Fibroblast of the conjunctiva (primary cell): ENCODE data around the gene RNF214.
A peak's percentile ranks its signal among the peaks of the same experiment; 100 is the strongest.
"Not testable (repeated sequence)": the region's sequence is repeated elsewhere in the genome, so short reads cannot be mapped to it uniquely, and the experiment has no call there.

Experiments used
- DNase-seq: peaks from one replicate; pipeline ENCODE4 v3.0.0-alpha.2; 2010; ENCODE audit warnings: low read depth

RNF214 gene

GRCh38 chr11:117197516-117198456 lies 34.7 kb upstream of the RNF214 start:
- no peak for DNase-seq

- no peak for DNase-seq
Observed at GRCh38 chr11:117198613-117199012, 33.9 kb upstream of the RNF214 start.

DNA sequence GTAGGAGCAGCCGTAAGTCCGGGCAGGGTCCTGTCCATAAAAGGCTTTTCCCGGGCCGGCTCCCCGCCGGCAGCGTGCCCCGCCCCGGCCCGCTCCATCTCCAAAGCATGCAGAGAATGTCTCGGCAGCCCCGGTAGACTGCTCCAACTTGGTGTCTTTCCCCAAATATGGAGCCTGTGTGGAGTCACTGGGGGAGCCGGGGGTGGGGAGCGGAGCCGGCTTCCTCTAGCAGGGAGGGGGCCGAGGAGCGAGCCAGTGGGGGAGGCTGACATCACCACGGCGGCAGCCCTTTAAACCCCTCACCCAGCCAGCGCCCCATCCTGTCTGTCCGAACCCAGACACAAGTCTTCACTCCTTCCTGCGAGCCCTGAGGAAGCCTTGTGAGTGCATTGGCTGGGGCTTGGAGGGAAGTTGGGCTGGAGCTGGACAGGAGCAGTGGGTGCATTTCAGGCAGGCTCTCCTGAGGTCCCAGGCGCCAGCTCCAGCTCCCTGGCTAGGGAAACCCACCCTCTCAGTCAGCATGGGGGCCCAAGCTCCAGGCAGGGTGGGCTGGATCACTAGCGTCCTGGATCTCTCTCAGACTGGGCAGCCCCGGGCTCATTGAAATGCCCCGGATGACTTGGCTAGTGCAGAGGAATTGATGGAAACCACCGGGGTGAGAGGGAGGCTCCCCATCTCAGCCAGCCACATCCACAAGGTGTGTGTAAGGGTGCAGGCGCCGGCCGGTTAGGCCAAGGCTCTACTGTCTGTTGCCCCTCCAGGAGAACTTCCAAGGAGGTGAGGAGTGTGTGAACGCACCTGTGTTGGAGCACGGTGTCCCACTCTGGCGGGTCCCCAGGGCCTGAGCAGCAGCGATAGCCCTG lies 33.2 kb upstream of the RNF214 start, which contains the start of gene TAGLN:
TSS of gene TAGLN (plus strand) at position 318 of the 863 bp plus-strand sequence. CDS start 3,644 bp downstream, outside the sequence.
- peak; percentile 77 for DNase-seq

- DNase-seq, result no peak
Observed at GRCh38 chr11:117199916-117200812, 32.3 kb upstream of the RNF214 start.

DNA sequence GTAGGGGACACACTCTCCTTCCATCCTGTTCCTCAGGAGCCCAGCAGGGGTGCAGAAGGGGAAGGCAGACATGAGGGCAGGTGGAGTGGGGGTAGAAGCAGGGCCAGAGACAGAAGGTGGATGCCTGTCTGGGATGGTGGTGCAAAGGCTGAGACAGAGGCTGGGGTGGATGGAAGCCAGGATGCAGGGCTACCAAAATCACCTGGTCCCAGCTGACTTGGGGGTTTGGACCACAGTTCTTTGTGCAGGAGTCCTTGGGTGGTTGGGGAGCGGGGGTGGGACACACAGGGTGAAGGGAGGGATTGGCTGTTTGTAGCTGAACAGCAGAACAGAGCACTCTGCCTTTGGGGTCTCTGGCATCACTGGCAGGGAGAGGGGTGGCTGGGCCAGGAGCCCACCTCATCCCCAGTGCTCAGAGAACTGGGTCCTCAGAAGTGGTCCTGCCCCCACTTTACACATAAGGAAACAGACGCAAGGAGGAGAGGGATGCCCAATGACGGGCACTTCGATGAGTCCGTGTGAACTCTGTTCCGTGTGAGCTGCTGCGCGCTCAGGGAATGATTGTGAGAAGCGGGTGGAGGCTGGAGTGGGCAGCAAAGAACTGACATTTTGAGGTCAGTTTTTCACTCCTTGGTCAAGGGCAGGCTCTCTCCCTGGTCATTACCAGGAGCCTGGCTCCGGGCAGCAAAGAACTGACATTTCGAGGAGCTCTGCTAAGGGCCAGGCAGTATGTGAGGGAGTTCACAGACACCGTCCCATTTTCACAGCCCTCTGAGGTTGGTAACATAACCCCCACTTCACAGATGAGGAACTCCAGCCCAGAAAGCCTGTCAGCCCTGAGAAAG lies 31.4 kb upstream of the RNF214 start:
- DNase-seq, result no peak

DNA sequence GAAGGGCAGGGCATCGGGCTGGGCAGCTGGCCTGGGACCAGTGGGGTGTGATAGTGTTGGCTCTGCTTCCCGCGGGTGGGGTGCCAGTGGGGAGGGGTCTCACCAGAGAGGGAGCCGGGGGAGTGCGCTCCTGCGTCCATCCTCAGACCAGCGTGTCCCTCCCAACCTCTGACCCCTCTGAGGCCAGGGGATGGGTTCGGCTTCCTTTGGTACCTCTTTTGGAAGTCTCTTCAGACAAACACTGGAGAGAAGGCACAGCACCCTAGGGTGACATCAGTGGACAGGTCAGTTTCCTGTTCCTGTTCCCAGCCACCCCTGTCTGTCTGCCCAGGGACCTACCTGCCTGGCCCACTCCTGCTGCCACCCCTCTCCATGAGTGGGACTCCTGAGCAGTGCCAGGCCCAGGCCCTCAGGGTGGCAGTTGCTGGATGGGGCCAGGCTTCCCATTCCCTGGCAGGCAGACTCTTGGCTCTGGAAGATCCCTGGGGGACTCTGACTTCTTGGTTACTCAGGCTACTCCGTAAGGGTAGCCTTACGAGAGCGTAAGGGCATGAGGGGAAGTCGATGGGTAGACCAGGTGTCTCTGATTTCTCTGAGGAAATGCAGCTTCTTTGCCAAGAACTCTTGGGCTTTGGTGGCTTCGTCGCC lies 30.7 kb upstream of the RNF214 start:
- DNase-seq, result no peak

- no peak for DNase-seq
Observed at GRCh38 chr11:117202386-117203068, 29.9 kb upstream of the RNF214 start.

DNA sequence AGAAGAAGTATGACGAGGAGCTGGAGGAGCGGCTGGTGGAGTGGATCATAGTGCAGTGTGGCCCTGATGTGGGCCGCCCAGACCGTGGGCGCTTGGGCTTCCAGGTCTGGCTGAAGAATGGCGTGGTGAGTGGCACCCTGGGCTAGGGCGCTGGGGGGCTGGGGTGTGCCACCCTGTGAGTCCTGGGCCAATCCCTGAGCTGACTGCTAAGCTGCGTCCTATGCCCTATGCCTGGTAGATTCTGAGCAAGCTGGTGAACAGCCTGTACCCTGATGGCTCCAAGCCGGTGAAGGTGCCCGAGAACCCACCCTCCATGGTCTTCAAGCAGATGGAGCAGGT lies 29.4 kb upstream of the RNF214 start:
- no peak for DNase-seq

GRCh38 chr11:117204283-117205080 lies 28.0 kb upstream of the RNF214 start:
- DNase-seq, result no peak

DNA sequence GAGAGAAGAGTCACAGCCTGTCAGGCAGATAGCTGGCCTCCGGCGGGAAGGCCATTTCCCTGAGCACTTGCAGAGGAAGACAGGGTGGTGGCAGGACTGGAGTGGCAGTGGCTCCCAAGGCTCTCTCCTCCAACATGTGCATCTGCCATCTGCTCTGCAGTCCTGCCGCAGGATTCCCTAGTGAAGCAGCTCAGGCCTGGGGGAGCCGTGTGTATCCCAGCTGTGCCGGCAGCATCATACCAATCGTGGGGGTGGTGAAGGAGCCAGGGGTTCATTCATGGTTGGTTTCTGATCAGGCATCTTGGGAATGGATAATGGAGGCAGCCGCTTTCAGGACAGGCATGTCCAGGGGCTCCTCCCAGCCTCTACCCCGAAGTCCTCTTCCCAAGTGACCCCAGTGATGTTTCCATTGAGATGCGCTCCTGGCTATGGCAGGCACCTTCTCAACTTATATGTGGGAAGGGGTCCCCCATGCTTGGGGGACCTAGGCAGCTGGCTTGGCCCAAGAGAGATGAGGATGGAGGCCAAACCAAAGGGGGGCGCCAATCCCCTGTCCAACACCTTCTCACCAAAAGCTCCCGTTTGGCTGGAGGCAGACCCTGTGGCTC lies 27.2 kb upstream of the RNF214 start:
- no peak for DNase-seq

- not testable (repeated sequence) for DNase-seq
Observed at GRCh38 chr11:117206111-117206510, 26.4 kb upstream of the RNF214 start.

DNA sequence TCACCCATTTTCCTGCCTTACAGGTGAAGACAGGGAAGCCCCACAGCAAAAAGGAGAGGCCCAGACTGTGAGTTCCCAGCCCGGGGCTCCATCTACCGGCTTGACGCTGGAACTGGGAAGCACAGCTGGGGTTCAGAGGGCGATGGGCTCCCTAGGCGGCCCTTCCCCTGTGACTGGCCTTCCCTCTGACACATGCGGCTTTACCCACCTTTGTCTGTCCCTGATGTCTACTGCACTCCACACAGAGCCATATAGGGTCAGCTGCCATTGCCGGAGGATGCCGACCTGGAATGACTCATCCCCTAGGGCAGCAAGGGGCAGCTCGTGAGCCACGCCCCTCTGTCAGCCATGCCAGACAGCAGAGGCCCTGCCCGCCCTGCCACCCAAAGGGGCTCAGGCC lies 25.6 kb upstream of the RNF214 start:
- not testable (repeated sequence) for DNase-seq

DNA sequence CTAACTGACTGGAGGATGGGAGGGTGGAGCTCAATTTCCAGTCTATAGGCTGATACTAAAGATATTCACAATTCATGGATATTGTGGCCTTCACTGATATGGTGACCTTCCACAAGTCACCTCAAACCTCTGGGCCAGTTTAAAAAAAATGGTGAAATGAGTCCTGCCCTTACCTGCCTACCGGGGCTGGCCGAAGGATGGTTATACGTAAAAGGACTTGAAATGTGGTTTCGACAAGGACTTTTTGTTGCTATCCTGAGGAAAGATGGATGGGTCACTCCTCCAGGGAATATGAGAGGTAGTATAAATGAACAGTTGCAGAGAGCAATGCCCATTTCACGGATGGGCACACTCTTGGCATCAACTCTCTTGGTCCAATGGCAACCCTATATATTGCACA lies 25.0 kb upstream of the RNF214 start:
- DNase-seq, result not testable (repeated sequence)

DNA sequence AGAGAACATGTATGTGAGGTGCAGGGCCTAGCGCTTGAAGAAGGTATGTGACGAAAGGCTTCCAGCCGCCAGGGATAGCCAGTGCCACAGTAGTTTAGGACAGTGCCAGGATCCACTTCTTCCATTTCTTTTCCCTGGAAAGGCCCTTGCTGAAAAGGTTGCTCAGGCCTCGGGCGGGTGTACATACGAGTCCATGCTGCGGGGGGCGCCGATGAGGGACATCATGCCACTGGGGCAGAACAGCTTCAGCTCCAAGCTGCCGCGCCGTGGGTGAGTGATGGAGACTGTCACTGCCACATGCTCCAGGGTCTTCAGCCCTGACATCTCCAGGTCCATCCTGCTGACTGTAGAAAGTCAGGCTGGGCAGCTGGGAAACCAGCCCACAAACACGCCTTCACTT lies 23.8 kb upstream of the RNF214 start:
- not testable (repeated sequence) for DNase-seq

- not testable (repeated sequence) for DNase-seq
Observed at GRCh38 chr11:117209351-117210125, 22.9 kb upstream of the RNF214 start.

GRCh38 chr11:117210620-117211019 lies 21.9 kb upstream of the RNF214 start:
- DNase-seq, result no peak

GRCh38 chr11:117212697-117213355 lies 19.6 kb upstream of the RNF214 start:
- no peak for DNase-seq
